Fibroblast of villous mesenchyme (primary cell): ENCODE data around the gene PRSS12. TPM values are rescaled to one million over a fixed set of nuclear protein-coding genes. Genes with fewer than 3 reads are reported as not detected.

ENCODE experiments used
- DNase-seq: peaks from one replicate; pipeline ENCODE4 v3.0.0-alpha.2; 2010; ENCODE audit warnings: low read depth
- H3K4me3 ChIP-seq: 2 replicates; pipeline ENCODE4 v1.5.1; 2011; ENCODE audit warnings: low read depth, mild to moderate bottlenecking, low read length
- total RNA-seq: library from RNA; depleted of rRNA; stranded (reverse); fragments of >200 nt; gene quantifications from 2 replicates; pipeline ENCODE4 v1.2.3, GENCODE V29; 2012
- TF ChIP-seq, protein P1 (sequence below): IDR thresholded peaks from 2 replicates; pipeline ENCODE4 v1.5.1; 2012; ENCODE audit warnings: low read depth, mild to moderate bottlenecking, low read length; ENCODE audit not compliant: insufficient read depth

The PRSS12 gene
- total RNA-seq, 1 donor: 11.7 TPM

DNA sequence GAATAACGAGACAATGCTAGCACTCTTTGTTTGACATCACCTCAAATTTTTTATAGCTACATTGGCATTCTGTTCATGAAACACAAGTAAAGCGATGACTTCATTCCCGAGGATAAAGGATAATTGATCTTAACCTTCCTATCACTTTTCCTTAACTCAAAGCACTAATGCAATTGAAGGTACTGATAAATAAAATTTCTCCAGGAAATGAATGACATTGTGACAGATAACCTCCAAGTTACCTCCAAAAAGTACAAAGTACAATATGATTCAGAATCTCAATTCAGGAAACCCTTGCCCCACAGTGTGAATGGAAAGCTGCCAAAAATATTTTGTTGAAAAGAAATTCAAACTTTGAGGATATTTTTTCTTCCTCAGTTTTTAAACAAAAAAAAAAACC is 1.8 kb downstream of the PRSS12 start:
- DNase-seq: no peak
- TF ChIP-seq, protein P1, sequence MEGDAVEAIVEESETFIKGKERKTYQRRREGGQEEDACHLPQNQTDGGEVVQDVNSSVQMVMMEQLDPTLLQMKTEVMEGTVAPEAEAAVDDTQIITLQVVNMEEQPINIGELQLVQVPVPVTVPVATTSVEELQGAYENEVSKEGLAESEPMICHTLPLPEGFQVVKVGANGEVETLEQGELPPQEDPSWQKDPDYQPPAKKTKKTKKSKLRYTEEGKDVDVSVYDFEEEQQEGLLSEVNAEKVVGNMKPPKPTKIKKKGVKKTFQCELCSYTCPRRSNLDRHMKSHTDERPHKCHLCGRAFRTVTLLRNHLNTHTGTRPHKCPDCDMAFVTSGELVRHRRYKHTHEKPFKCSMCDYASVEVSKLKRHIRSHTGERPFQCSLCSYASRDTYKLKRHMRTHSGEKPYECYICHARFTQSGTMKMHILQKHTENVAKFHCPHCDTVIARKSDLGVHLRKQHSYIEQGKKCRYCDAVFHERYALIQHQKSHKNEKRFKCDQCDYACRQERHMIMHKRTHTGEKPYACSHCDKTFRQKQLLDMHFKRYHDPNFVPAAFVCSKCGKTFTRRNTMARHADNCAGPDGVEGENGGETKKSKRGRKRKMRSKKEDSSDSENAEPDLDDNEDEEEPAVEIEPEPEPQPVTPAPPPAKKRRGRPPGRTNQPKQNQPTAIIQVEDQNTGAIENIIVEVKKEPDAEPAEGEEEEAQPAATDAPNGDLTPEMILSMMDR: no peak
- no peak overlapping the region for H3K4me3 ChIP-seq

GRCh38 chr4:118348886-118349285 is 3.9 kb downstream of the PRSS12 start:
- DNase-seq: no peak
- no peak overlapping the region for H3K4me3 ChIP-seq
- TF ChIP-seq, protein P1: no peak

- TF ChIP-seq, protein P1: no peak
- DNase-seq: no peak
- H3K4me3 ChIP-seq: no peak overlapping the region
These were observed 6.3 kb downstream of the PRSS12 start for GRCh38 chr4:118346495-118346894.

GRCh38 chr4:118345813-118346212 is 7.0 kb downstream of the PRSS12 start:
- no peak for DNase-seq
- TF ChIP-seq, protein P1: no peak
- no peak overlapping the region for H3K4me3 ChIP-seq

GRCh38 chr4:118344801-118345200 is 8.0 kb downstream of the PRSS12 start:
- TF ChIP-seq, protein P1: no peak
- DNase-seq: no peak
- H3K4me3 ChIP-seq: no peak overlapping the region

- TF ChIP-seq, protein P1: no peak
- no peak overlapping the region for H3K4me3 ChIP-seq
- no peak for DNase-seq
These were observed 9.3 kb downstream of the PRSS12 start for GRCh38 chr4:118343501-118343900.

DNA sequence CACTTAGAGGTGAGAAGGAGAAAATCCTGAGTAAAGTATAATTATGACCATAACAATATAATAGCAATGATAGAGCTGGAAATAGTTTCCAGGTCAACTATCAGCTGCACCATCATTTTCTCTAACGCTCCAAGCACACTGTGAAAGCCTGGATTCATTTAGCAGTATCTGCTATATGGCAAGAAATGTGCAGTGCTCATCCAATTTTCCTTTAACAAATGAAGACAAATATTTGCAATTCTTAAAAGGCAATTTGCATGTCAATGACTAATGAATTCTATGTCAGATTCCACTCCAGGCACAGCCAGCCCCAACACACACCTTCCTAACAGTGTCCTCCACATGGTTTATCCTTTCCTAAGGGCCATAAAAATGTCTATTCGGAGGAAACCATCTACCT is 12.7 kb downstream of the PRSS12 start:
- no peak for DNase-seq
- H3K4me3 ChIP-seq: no peak overlapping the region
- TF ChIP-seq, protein P1: no peak
